GM19463 (cell line): ENCODE measurements around the gene SMIM5.
"Not testable (repeated sequence)": the region's sequence is repeated elsewhere in the genome, so short reads cannot be mapped to it uniquely, and the experiment has no call there.

Source experiments
- ATAC-seq: cut with Tn5 transposase; IDR thresholded peaks from one replicate; pipeline ENCODE4 v1.9.1; 2021; ENCODE audit warnings: mild to moderate bottlenecking, moderate library complexity; ENCODE audit not compliant: unreplicated experiment

The SMIM5 gene

GRCh38 chr17:75624021-75624420, 9.2 kb upstream of the SMIM5 start:
- ATAC-seq = no peak

GRCh38 chr17:75624714-75625345, 8.4 kb upstream of the SMIM5 start:
- ATAC-seq = no peak

- no peak for ATAC-seq
Observed at GRCh38 chr17:75625813-75626486, 7.3 kb upstream of the SMIM5 start.

GRCh38 chr17:75626496-75627038, 6.7 kb upstream of the SMIM5 start:
- ATAC-seq = no peak

- no peak for ATAC-seq
Observed at GRCh38 chr17:75627094-75627493, 6.1 kb upstream of the SMIM5 start.

- no peak for ATAC-seq
Observed at GRCh38 chr17:75628425-75628824, 4.8 kb upstream of the SMIM5 start.

- no peak for ATAC-seq
Observed at GRCh38 chr17:75629157-75629556, 4.1 kb upstream of the SMIM5 start.

- no peak for ATAC-seq
Observed at GRCh38 chr17:75630071-75630917, 2.9 kb upstream of the SMIM5 start.

GRCh38 chr17:75631353-75631752, 1.9 kb upstream of the SMIM5 start:
- no peak for ATAC-seq

GRCh38 chr17:75632428-75632827, 806 bp upstream of the SMIM5 start:
- no peak for ATAC-seq

GRCh38 chr17:75633486-75634375, 497 bp downstream of the SMIM5 start:
- no peak for ATAC-seq

- no peak for ATAC-seq
Observed at GRCh38 chr17:75634376-75634740, 1.1 kb downstream of the SMIM5 start.

GRCh38 chr17:75634754-75635609, 1.7 kb downstream of the SMIM5 start:
- ATAC-seq = no peak

- no peak for ATAC-seq
Observed at GRCh38 chr17:75635610-75636202, 2.5 kb downstream of the SMIM5 start.

- ATAC-seq = no peak
Observed at GRCh38 chr17:75636381-75637142, 3.3 kb downstream of the SMIM5 start.

GRCh38 chr17:75637143-75637538, 3.9 kb downstream of the SMIM5 start:
- ATAC-seq = no peak

GRCh38 chr17:75637551-75637950, 4.3 kb downstream of the SMIM5 start:
- ATAC-seq = no peak

- not testable (repeated sequence) for ATAC-seq
Observed at GRCh38 chr17:75638039-75638438, 4.8 kb downstream of the SMIM5 start.

- ATAC-seq = no peak
Observed at GRCh38 chr17:75638893-75639292, 5.7 kb downstream of the SMIM5 start.
